Left ventricle myocardium superior (tissue), 1 donor: ENCODE data around the gene MEGF10. TPM values are rescaled to one million over a fixed set of nuclear protein-coding genes. Genes with fewer than 3 reads are reported as not detected.
"Not testable (repeated sequence)": the region's sequence is repeated elsewhere in the genome, so short reads cannot be mapped to it uniquely, and the experiment has no call there.

Experiments
- ATAC-seq: fragments of 200-7000 bp; cut with Tn5 transposase; one replicate; pipeline ENCODE4 v1.9.1; 2020; ENCODE audit warnings: mild to moderate bottlenecking, moderate library complexity
- DNase-seq: peaks from one replicate; pipeline ENCODE4 v3.0.0-alpha.2; 2020
- intact Hi-C: fragments of 100-400 bp; cut with micrococcal nuclease; formaldehyde crosslinking; loops from one replicate; pipeline ENCODE4 v1.11.0; 2022
- total RNA-seq: library from RNA; stranded (reverse); fragmentation: NEBNext Ultra II Directional; extraction: Animal tissue kit (Norgen Biotek cat#: 25700); gene quantifications from one replicate; pipeline ENCODE4 v1.2.1, GENCODE V29; 2021
- donor health status: DM: no; HTN: yes; CAD: no; lungs with severe emphysema.

Gene MEGF10
- total RNA-seq, 1 donor from 2014 or later = 0.37 TPM

- intact Hi-C loops, DNase-seq, ATAC-seq: not testable (repeated sequence)
Measured at GRCh38 chr5:127296894-127297293, 6.3 kb downstream of the MEGF10 start.

DNA sequence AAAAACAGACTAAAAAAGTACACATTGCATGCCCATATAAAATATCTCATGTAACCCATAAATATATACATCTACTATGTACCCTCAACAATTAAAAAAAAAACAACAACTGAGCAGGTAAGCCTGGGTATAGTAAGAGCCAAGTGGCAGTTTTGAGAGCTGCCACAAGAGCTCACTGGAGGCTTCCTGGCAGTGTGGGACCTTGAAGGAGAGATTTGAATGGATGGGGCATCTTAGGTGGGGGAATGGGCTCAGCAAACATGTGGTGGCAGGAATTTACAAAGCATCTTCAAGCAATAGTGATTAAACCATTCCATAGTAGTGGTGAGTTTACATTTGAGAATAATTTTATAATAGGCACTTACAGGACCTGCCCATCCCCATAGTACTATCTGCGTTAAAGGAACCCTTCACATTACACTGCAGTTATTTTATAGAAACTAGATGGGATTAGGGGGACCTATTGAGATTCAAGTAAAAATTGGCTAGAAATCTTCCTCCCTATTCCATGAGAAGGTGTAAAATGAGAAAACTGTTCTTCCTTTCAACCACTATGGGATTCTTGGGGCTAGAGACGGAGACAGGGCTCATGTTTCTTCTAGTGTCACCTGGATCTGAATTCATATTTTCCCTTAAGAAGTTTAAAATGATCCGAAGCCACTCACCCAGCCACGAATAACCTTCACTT, 6.9 kb downstream of the MEGF10 start:
- DNase-seq = no peak
- intact Hi-C loops = no loop called here
- ATAC-seq = no peak

GRCh38 chr5:127298036-127298429, 7.4 kb downstream of the MEGF10 start:
- DNase-seq (no peak), ATAC-seq (no peak)
- intact Hi-C loops = no loop called here

DNA sequence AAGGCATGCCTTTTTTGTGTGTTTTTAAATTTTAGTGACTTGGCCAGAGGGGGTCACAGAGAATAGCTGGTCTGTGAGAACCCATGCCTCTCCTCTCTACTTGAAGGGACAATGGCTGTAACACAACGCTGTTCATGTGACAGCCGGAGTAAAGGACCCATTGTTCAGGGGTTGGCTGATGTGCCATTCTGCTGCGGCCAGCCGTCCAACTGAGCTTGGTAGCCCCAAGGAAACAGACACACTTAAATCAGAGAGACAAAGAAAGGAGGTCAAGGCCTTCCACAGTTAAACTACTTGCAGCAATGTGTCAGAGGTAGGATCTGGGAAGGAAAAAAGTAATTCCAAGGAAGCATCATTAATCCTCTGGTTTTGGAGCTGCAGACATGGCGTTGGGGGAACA, 8.1 kb downstream of the MEGF10 start:
- no peak for ATAC-seq
- no peak for DNase-seq
- intact Hi-C loops = no loop called here

GRCh38 chr5:127299678-127300077, 9.1 kb downstream of the MEGF10 start:
- intact Hi-C loops = no loop called here
- DNase-seq (no peak), ATAC-seq (no peak)

GRCh38 chr5:127302509-127302908, 11.9 kb downstream of the MEGF10 start:
- DNase-seq (no peak), ATAC-seq (no peak)
- intact Hi-C loops = no loop called here

DNA sequence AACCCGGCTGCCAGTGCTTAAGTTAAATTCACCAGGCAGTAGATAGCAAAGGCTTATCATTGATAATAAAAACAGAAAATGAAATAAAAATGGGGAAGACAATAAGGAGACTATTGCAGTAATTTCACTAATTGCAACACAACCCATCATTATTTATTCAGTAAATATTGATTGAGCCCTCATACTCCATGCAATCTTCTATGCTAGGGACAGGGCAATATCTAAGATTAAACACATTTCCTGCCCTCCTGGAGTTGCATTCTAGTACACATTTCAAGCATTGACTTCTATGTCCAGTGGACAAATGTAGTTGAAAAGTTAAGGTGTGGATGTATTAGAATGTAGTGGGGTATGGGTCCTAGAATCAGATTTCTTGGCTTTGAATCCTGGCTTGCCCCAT, 12.8 kb downstream of the MEGF10 start:
- DNase-seq (no peak), ATAC-seq (no peak)
- intact Hi-C loops = no loop called here

DNA sequence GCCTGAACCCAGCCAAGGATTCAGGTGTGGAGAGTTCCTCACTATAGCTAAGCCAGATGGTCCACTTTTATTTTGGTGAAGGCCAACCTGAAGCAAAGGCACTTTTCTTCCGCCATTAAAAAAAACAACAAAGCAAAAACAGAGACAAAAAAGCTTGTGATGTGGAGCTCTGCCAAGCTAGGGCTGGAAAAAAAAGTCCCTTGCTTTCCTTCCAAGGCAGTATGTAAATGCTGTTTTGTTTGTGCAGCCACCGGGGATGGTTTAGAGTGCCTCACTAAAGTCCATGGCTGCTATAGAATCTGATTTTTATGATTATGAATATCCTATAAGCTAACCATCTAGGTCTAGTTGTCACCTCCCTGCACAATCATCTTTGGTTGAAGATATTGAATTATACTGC, 14.9 kb downstream of the MEGF10 start:
- intact Hi-C loops = no loop called here
- no peak for DNase-seq
- no peak for ATAC-seq

DNA sequence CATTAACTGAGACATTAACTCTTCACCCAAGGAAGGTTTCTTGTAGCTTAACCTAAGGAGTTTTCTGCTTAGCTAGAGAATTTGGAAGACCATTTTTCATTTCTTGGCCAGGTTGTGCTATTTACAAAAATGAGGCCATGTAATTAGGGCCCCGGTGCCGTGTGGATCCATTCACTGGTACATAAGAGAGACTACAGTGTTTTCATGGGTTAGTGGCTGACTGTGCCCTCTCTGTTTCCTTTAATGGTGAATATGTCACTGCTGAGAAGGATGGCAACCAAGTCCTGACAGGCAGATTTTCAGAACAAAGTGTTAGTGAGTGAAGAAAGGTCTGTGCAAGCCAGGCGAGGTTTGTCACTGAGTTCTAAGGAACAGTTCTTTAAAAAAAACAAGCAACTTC, 15.4 kb downstream of the MEGF10 start:
- ATAC-seq (no peak), DNase-seq (no peak)
- intact Hi-C loops = no loop called here

DNA sequence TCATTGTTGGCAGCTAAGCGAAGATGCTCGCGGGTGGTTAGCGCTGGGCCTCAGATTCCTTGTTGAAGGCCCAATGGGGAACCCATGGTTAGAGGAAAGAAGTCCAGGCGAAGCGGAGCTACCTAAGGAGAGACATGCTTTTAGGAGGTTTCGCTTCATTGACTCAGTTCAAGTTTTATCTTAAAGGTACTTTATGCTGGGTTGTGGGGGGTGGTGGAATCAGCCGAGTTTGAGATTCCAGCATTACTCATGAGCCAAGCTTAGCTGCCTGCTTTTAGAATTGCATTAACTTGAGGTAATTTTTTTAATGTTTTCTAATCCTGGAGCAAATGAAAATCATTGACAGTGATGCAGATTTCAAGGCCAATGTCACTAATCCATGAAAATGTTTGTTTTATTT, 16.1 kb downstream of the MEGF10 start:
- no peak for DNase-seq
- intact Hi-C loops = no loop called here
- ATAC-seq = no peak

DNA sequence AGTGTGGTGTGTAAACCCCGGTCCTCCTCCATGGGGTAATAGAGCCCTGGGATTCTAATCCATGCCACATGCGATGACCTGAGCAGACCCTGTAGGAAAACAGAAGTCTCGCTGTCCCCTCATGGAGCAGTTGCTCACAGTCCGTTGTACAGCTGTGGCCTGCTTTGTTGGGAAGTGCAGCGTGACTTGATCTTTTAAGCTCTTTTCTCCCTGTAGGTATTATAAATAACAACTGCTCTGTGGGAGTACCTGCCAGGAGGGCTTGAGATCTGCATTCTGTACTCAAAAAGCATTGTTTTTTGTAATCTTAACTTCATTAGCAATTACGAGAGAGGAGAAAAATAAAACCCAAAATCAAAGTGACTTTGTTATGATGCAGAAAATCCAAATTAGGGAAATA, 17.3 kb downstream of the MEGF10 start:
- ATAC-seq (no peak), DNase-seq (no peak)
- intact Hi-C loops = no loop called here

- ATAC-seq, intact Hi-C loops, DNase-seq: not testable (repeated sequence)
Measured at GRCh38 chr5:127308325-127308724, 17.7 kb downstream of the MEGF10 start.

GRCh38 chr5:127308945-127309344, 18.3 kb downstream of the MEGF10 start:
- no peak for DNase-seq

DNA sequence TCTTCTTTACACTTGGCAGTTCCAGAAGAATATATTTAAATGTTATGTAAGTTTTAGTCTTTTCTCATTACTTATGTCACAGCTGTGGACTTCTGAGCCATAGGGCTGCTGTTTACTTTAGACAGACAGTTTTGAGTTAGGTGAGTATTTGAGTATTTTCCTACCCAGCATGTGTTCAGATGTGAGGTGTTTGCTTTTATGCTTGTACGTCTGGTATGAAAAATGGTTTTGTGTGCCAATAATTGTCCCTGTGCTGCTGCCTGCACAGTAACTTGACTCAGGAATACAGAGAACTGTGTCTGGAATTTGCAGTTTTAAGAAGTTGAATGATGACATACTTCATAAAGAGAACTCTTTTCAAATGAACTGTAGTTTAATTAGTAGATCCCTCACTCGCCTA, 20.8 kb downstream of the MEGF10 start:
- no peak for ATAC-seq
- intact Hi-C loops = loop anchor here (5.0 kb wide), 1 partner anchor 474 kb away; no protein-coding TSS in a partner anchor

More at GRCh38 chr5:127308945-127309344, 18.3 kb downstream of the MEGF10 start:
- ATAC-seq = no peak
- intact Hi-C loops = no loop called here

GRCh38 chr5:127311781-127312525, 21.4 kb downstream of the MEGF10 start:
- DNase-seq = no peak
- intact Hi-C loops = loop anchor here (5.0 kb wide), 1 partner anchor 475 kb away; no protein-coding TSS in a partner anchor
- ATAC-seq = no peak

More for the DNA sequence above, 20.8 kb downstream of the MEGF10 start:
- DNase-seq = no peak

DNA sequence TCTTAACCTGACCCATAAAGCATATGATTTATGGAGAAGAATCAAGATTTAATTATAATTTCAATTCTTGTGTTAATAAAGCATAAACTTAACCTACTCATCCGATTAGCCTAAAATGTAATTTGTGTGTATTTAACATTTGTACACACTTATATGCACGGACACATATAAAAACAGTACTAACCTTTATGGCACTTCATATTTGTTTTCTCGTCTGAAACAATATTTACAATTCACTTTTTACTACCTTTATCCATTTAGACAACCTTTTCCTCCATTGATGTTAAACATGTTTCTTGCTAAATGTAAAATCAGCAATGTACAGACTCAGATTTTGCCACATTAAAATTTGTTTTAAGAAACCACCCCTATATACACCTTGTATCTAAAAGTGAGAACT, 22.8 kb downstream of the MEGF10 start:
- DNase-seq = no peak
- intact Hi-C loops = loop anchor here (5.0 kb wide), 1 partner anchor 476 kb away; no protein-coding TSS in a partner anchor
- ATAC-seq = no peak

- DNase-seq = peak; percentile 67
Measured at GRCh38 chr5:127313847-127314473, 23.4 kb downstream of the MEGF10 start.

GRCh38 chr5:127316011-127316410, 25.4 kb downstream of the MEGF10 start:
- intact Hi-C loops = no loop called here
- DNase-seq = no peak
- no peak for ATAC-seq

More at GRCh38 chr5:127313847-127314473, 23.4 kb downstream of the MEGF10 start:
- intact Hi-C loops = loop anchor here (5.0 kb wide), 1 partner anchor 477 kb away; no protein-coding TSS in a partner anchor
- ATAC-seq = peak; percentile 51

DNA sequence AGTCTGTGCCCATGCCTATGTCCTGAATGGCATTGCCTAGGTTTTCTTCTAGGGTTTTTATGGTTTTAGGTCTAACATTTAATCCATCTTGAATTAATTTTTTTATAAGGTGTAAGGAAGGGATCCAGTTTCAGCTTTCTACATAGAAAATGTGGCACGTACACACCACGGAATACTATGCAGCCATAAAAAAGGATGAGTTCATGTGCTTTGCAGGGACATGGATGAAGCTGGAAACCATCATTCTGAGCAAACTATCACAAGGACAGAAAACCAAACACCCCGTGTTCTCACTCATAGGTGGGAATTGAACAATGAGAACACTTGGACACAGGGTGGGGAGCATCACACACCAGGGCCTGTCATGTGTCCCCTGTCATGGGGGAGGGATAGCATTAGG, 26.8 kb downstream of the MEGF10 start:
- intact Hi-C loops, DNase-seq, ATAC-seq: not testable (repeated sequence)
